Retinal pigment epithelial cell (primary cell): Measurements from ENCODE around the gene SORBS1.
A peak's percentile ranks its signal among the peaks of the same experiment; 100 is the strongest.

Experiments used
- DNase-seq: peaks from one replicate; pipeline ENCODE4 v3.0.0-alpha.2; 2010; ENCODE audit warnings: low read depth
- H3K4me3 ChIP-seq: 2 replicates; pipeline ENCODE4 v1.5.1; 2011; ENCODE audit warnings: mild to moderate bottlenecking, low read length, control low read depth, moderate library complexity
- TF ChIP-seq, protein P1 (sequence below): conservative IDR thresholded peaks from 2 replicates; pipeline ENCODE4 v1.5.1; 2011; ENCODE audit warnings: low read depth, low read length, control low read depth, inconsistent platforms

Gene SORBS1

DNA sequence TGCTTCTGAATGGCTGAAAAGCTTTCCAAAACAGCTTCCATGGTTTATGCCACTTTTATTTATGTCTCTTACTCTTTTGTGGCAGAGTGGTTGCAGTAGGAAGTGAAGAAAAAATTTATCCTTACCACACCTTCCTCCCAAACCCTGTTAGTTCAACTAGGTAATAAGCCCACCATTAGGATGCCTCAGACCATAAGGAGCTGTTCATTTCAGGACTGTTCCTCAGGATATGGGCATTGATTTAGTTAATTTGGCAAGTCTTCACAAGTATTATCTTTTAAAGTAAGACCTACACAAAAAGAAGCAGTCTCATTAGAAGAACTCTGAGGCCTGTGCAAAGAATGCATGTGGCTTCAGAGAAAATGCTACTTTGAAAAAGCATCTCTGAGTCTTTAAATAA lies 187.5 kb downstream of the SORBS1 start:
- no peak overlapping the region for H3K4me3 ChIP-seq
- no peak for DNase-seq
- TF ChIP-seq, protein P1, sequence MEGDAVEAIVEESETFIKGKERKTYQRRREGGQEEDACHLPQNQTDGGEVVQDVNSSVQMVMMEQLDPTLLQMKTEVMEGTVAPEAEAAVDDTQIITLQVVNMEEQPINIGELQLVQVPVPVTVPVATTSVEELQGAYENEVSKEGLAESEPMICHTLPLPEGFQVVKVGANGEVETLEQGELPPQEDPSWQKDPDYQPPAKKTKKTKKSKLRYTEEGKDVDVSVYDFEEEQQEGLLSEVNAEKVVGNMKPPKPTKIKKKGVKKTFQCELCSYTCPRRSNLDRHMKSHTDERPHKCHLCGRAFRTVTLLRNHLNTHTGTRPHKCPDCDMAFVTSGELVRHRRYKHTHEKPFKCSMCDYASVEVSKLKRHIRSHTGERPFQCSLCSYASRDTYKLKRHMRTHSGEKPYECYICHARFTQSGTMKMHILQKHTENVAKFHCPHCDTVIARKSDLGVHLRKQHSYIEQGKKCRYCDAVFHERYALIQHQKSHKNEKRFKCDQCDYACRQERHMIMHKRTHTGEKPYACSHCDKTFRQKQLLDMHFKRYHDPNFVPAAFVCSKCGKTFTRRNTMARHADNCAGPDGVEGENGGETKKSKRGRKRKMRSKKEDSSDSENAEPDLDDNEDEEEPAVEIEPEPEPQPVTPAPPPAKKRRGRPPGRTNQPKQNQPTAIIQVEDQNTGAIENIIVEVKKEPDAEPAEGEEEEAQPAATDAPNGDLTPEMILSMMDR: no peak

DNA sequence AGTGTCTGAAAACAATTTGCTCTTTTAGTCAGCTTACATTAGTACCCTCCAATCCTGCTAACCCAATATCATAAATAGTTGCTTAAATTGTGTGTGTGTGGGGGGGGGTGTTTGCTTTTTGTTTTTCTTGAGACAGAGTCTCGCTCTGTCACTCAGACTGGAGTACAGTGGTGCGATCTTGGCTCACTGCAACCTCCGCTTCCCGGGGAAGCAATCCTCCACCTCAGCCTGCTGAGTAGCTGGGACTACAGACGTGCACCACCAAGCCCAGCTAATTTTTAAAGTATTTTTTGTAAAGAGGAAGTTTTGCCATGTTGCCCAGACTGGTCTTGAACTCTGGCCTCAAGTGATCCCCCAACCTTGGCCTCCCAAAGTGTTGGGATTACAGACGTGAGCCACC lies 196.8 kb downstream of the SORBS1 start:
- H3K4me3 ChIP-seq: no peak overlapping the region
- TF ChIP-seq, protein P1: no peak
- no peak for DNase-seq

GRCh38 chr10:95363303-95363912 lies 197.8 kb downstream of the SORBS1 start:
- TF ChIP-seq, protein P1: peak; percentile 88
- no peak overlapping the region for H3K4me3 ChIP-seq
- no peak for DNase-seq

- TF ChIP-seq, protein P1: no peak
- no peak for DNase-seq
- H3K4me3 ChIP-seq: no peak overlapping the region
Measured at GRCh38 chr10:95360122-95360714, 201.0 kb downstream of the SORBS1 start.

- no peak overlapping the region for H3K4me3 ChIP-seq
- no peak for DNase-seq
- TF ChIP-seq, protein P1: no peak
Measured at GRCh38 chr10:95359466-95359865, 201.7 kb downstream of the SORBS1 start.

- no peak for DNase-seq
- H3K4me3 ChIP-seq: no peak overlapping the region
- TF ChIP-seq, protein P1: no peak
Measured at GRCh38 chr10:95356190-95356955, 204.8 kb downstream of the SORBS1 start.

- H3K4me3 ChIP-seq: no peak overlapping the region
- no peak for DNase-seq
- TF ChIP-seq, protein P1: no peak
Measured at GRCh38 chr10:95355301-95355700, 205.9 kb downstream of the SORBS1 start.
